ENCODE data around the gene TRPV4.

DNA sequence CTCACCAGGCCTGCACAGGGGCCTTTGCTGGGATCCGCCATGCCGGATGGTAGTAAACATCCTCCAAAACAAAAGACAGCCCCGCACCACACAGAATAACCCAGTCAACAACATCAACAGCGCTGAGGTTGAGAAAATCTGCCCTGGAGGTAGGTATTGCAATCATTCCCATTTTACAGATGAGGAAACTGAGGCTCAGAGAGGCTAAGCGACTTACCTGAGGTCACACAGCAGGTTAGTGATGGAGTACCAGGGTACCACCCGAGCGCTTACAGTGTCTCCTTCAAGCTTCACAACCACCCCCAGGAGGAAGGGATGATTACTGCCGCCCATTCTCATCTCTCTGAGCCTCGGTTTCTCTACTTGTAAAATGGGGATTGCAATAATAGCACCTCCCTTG is 14.9 kb downstream of the TRPV4 start:
- TF ChIP-seq EZH2 (IDR thresholded peaks at IDR 0.05; ENCODE audit: insufficient read depth, low read length): no peak
- TF ChIP-seq, protein P1, sequence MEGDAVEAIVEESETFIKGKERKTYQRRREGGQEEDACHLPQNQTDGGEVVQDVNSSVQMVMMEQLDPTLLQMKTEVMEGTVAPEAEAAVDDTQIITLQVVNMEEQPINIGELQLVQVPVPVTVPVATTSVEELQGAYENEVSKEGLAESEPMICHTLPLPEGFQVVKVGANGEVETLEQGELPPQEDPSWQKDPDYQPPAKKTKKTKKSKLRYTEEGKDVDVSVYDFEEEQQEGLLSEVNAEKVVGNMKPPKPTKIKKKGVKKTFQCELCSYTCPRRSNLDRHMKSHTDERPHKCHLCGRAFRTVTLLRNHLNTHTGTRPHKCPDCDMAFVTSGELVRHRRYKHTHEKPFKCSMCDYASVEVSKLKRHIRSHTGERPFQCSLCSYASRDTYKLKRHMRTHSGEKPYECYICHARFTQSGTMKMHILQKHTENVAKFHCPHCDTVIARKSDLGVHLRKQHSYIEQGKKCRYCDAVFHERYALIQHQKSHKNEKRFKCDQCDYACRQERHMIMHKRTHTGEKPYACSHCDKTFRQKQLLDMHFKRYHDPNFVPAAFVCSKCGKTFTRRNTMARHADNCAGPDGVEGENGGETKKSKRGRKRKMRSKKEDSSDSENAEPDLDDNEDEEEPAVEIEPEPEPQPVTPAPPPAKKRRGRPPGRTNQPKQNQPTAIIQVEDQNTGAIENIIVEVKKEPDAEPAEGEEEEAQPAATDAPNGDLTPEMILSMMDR (IDR thresholded peaks at IDR 0.05; ENCODE audit: insufficient read depth, low read depth, low read length): no peak

All from astrocyte (in vitro differentiated cells and primary cell).